Astrocyte of the spinal cord (primary cell): ENCODE results near the gene DLGAP3.

Source experiments
- DNase-seq: peaks from one replicate; pipeline ENCODE4 v3.0.0; 2011; ENCODE audit warnings: low read depth, low spot score
- H3K4me3 ChIP-seq: 2 replicates; pipeline ENCODE4 v1.5.1; 2011; ENCODE audit warnings: low read depth, mild to moderate bottlenecking, low read length, moderate library complexity
- CTCF ChIP-seq: IDR thresholded peaks from 2 replicates; pipeline ENCODE4 v1.5.1; 2012; ENCODE audit warnings: low read depth, mild to moderate bottlenecking, low read length, inconsistent platforms
- in situ Hi-C: cut with HindIII; loops from 2 replicates; pipeline ENCODE4 v1.10.0; 2017; ENCODE audit warnings: low sequenced_read_pairs

Gene DLGAP3

DNA sequence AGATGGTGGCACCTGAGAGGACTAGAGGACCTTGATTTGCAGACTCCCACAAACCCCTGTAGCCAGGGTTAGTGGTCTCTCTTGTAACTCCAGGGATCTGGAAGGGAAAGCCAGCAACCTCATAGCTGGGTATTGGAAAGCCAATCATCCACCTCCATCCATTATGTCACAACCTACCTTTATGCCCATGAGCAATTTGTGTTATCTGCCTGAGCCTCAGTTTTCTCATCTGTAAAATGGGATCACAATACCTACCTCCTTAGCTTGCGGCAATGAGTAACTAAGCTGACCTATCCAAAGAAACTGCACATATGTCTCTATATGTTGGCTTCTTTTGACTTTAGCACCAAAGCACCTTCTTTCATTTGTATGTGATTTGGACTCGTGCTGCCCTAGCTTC lies 14.5 kb downstream of the DLGAP3 start:
- DNase-seq: no peak
- no peak for TF ChIP-seq CTCF
- H3K4me3 ChIP-seq: no peak overlapping the region
- in situ Hi-C loops: no loop called here

- DNase-seq: no peak
- H3K4me3 ChIP-seq: no peak overlapping the region
- in situ Hi-C loops: no loop called here
- TF ChIP-seq CTCF: no peak
These were observed 18.0 kb downstream of the DLGAP3 start for GRCh38 chr1:34911465-34911864.

DNA sequence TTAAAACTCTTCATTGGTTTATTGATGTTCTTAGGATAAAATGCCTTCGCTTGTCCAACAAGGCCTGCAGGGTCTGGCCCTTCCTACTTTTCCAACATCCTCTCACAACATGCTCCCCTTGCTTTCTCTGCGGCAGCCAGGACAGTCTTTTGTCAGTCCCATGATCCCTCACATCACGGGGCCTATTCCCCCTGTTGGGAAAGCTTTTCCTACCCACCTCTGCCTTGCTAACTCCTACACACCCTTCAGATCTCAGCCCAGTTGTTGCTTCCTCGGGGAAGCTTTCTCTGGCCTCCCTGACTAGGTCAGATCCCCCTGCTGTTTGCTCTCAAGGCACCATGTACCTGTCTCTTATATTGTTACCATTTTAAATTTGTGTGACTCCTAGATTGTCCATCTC lies 19.0 kb downstream of the DLGAP3 start:
- in situ Hi-C loops: no loop called here
- DNase-seq: no peak
- no peak overlapping the region for H3K4me3 ChIP-seq
- no peak for TF ChIP-seq CTCF

DNA sequence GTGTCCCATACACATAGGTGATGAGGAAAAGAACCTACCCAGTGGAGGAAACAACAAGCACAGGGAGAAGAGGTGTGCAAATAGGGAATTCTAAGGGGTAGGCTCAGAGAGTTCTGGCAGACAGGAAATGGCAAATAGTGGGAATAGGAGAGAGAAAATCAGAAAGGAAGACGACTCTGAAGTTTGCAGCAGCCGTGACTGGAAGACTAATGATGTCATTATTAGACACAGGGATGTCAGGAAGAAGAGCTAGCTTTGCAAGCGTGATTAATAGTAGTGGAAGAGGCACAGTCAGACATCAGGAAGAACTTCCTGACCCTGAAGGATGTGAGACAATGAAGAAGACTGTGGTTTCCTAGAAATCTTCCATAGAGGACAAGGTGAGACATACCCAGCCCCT lies 21.1 kb downstream of the DLGAP3 start:
- no peak for DNase-seq
- in situ Hi-C loops: no loop called here

GRCh38 chr1:34907487-34908090 lies 21.9 kb downstream of the DLGAP3 start:
- TF ChIP-seq CTCF: no peak
- no peak overlapping the region for H3K4me3 ChIP-seq
- no peak for DNase-seq
- in situ Hi-C loops: no loop called here

More for the DNA sequence above, 21.1 kb downstream of the DLGAP3 start:
- no peak overlapping the region for H3K4me3 ChIP-seq
- TF ChIP-seq CTCF: no peak

- no peak for DNase-seq
- in situ Hi-C loops: no loop called here
- no peak for TF ChIP-seq CTCF
These were observed 22.7 kb downstream of the DLGAP3 start for GRCh38 chr1:34906756-34907155.

DNA sequence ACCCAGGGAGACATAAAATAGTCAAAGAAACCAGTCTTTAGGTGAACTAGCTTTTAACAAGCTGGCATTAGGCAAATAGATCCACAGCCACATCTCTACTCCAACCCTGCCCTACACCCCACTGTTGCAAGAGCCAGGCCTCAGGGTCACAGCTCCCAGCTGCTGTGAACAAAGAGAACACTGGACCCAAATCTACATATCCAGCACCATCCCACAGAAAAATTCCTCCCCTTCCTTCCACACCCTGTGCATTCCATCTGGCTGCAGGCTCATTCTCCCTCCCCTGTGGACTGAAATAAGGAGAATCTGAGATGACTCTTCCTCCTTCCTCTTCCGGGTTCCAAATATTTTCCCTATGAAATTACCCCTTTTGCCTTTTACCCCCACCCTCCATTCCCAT lies 23.2 kb downstream of the DLGAP3 start:
- DNase-seq: no peak
- in situ Hi-C loops: no loop called here
- TF ChIP-seq CTCF: no peak
- H3K4me3 ChIP-seq: no peak overlapping the region

More at GRCh38 chr1:34906756-34907155, 22.7 kb downstream of the DLGAP3 start:
- H3K4me3 ChIP-seq: no peak overlapping the region
